IMR-90 (cell line): ENCODE data around the gene NME2. TPM values are rescaled to one million over a fixed set of nuclear protein-coding genes. Genes with fewer than 3 reads are reported as not detected.

Experiments used
- ATAC-seq: fragments of 200-7000 bp; cut with Tn5 transposase; 2 replicates; pipeline ENCODE4 v1.9.1; 2020; ENCODE audit warnings: low read depth, mild to moderate bottlenecking, moderate library complexity
- BruUV-seq: library from RNA; stranded (reverse); fragments of 400-500 nt; replicated peaks from 2 replicates; lab custom pipeline; 2021; lab: Mats Ljungman, UMichigan
- CTCF ChIA-PET: fragments of 300-600 bp; formaldehyde crosslinking; extraction: SDS; loops from one replicate; lab custom pipeline; 2021; ENCODE audit warnings: antibody characterized with exemption; lab: Yijun Ruan, JAX
- POLR2A ChIA-PET: fragments of 300-600 bp; sonication (Branson Sonifier 250); formaldehyde crosslinking; loops from one replicate; lab custom pipeline; 2022; ENCODE audit warnings: antibody characterized with exemption; ENCODE audit not compliant: unreplicated experiment; lab: Charles Lee
- DNase-seq: peaks from one replicate; pipeline ENCODE4 v3.0.0; 2013
- H2AFZ ChIP-seq: replicated peaks from 2 replicates; pipeline ENCODE3; 2013; ENCODE audit warnings: low read length, mild to moderate bottlenecking; ENCODE audit not compliant: poor library complexity
- H2AK5ac ChIP-seq: 2 replicates; pipeline ENCODE4 v1.6.1; 2013; ENCODE audit warnings: low read depth, low read length, inconsistent platforms
- H2AK9ac ChIP-seq: replicated peaks from 2 replicates; pipeline ENCODE3; 2013; ENCODE audit warnings: mild to moderate bottlenecking, low read depth, low read length, moderate library complexity; ENCODE audit not compliant: poor library complexity
- H2BK120ac ChIP-seq: 2 replicates; pipeline ENCODE4 v1.6.1; 2013; ENCODE audit warnings: low read depth, low read length, inconsistent platforms
- H2BK15ac ChIP-seq: 3 replicates; pipeline ENCODE4 v1.6.1; 2013; ENCODE audit warnings: low read depth, low read length, inconsistent platforms
- H2BK20ac ChIP-seq: 2 replicates; pipeline ENCODE4 v1.6.1; 2013; ENCODE audit warnings: low read depth, mild to moderate bottlenecking, inconsistent platforms, low read length, moderate library complexity
- H2BK5ac ChIP-seq: 2 replicates; pipeline ENCODE4 v1.6.1; 2013; ENCODE audit warnings: mild to moderate bottlenecking, low read depth, low read length, inconsistent platforms; ENCODE audit not compliant: poor library complexity, severe bottlenecking
- H3K14ac ChIP-seq: replicated peaks from 2 replicates; pipeline ENCODE4 v1.6.1; 2013; ENCODE audit warnings: low read depth, low read length, inconsistent platforms
- H3K18ac ChIP-seq: 2 replicates; pipeline ENCODE4 v1.6.1; 2013; ENCODE audit warnings: low read depth, low read length, control low read depth
- H3K23ac ChIP-seq: 2 replicates; pipeline ENCODE4 v1.6.1; 2013; ENCODE audit warnings: low read depth, low read length, inconsistent platforms
- H3K27ac ChIP-seq: 2 replicates; pipeline ENCODE4 v1.5.1; 2013; ENCODE audit warnings: mild to moderate bottlenecking, control low read depth, low read length; ENCODE audit not compliant: insufficient read depth
- H3K27me3 ChIP-seq: 2 replicates; pipeline ENCODE4 v1.6.1; 2013; ENCODE audit warnings: low read length; ENCODE audit not compliant: control insufficient read depth, insufficient read depth
- H3K36me3 ChIP-seq: 2 replicates; pipeline ENCODE4 v1.6.1; 2013; ENCODE audit warnings: low read length, mixed read lengths; ENCODE audit not compliant: control insufficient read depth, insufficient read depth
- H3K4ac ChIP-seq: 2 replicates; pipeline ENCODE4 v1.6.1; 2013; ENCODE audit warnings: low read depth, low read length, inconsistent platforms
- H3K4me1 ChIP-seq: 2 replicates; pipeline ENCODE4 v1.6.1; 2013; ENCODE audit warnings: low read length, mixed read lengths; ENCODE audit not compliant: control insufficient read depth, insufficient read depth
- H3K4me2 ChIP-seq: 2 replicates; pipeline ENCODE4 v1.6.1; 2013; ENCODE audit warnings: low read depth, mild to moderate bottlenecking, control low read depth, low read length, moderate library complexity
- H3K4me3 ChIP-seq: 2 replicates; pipeline ENCODE4 v1.5.1; 2013; ENCODE audit warnings: low read depth, mild to moderate bottlenecking, control low read depth, low read length, moderate library complexity; ENCODE audit not compliant: insufficient read depth
- H3K56ac ChIP-seq: 2 replicates; pipeline ENCODE4 v1.6.1; 2013; ENCODE audit warnings: low read length, inconsistent platforms; ENCODE audit not compliant: insufficient read depth; ENCODE audit errors: extremely low read depth
- H3K79me1 ChIP-seq, 2 experiments: 2 replicates each; pipeline ENCODE4 v1.6.1; 2013; ENCODE audit warnings: low read length in 2 of 2, inconsistent platforms in 1 of 2, low read depth in 1 of 2
- H3K9ac ChIP-seq: 2 replicates; pipeline ENCODE4 v1.6.1; 2013; ENCODE audit warnings: low read depth, low read length, control low read depth
- H3K9me1 ChIP-seq: 2 replicates; pipeline ENCODE4 v1.6.1; 2013; ENCODE audit warnings: low read length, inconsistent platforms; ENCODE audit not compliant: insufficient read depth
- H3K9me3 ChIP-seq: 2 replicates; pipeline ENCODE4 v1.6.1; 2013; ENCODE audit warnings: low read length; ENCODE audit not compliant: control insufficient read depth, insufficient read depth
- H4K20me1 ChIP-seq: 2 replicates; pipeline ENCODE4 v1.6.1; 2013; ENCODE audit warnings: low read length, inconsistent platforms; ENCODE audit not compliant: insufficient read depth
- H4K5ac ChIP-seq: 2 replicates; pipeline ENCODE4 v1.6.1; 2013; ENCODE audit warnings: mild to moderate bottlenecking, low read depth, low read length, control low read depth
- H4K8ac ChIP-seq, 2 experiments: 2 replicates each; pipeline ENCODE4 v1.6.1; 2013; ENCODE audit warnings: low read depth in 2 of 2, low read length in 2 of 2, control low read depth in 1 of 2, inconsistent platforms in 1 of 2
- H4K91ac ChIP-seq: 2 replicates; pipeline ENCODE4 v1.6.1; 2013; ENCODE audit warnings: low read depth, low read length, inconsistent platforms; ENCODE audit not compliant: insufficient read depth
- BHLHE40 ChIP-seq: fragments of 150-350 bp; IDR thresholded peaks from 2 replicates; pipeline ENCODE4 v1.6.1; 2016; ENCODE audit warnings: mild to moderate bottlenecking, low read depth, low read length
- CEBPB ChIP-seq: IDR thresholded peaks from 2 replicates; pipeline ENCODE4 v1.6.1; 2012; ENCODE audit warnings: low read depth, low read length, improper control_type of control experiment
- CHD1 ChIP-seq: IDR thresholded peaks from 2 replicates; pipeline ENCODE4 v1.6.1; 2012; ENCODE audit warnings: low read depth, low read length, improper control_type of control experiment
- MAFK ChIP-seq: IDR thresholded peaks from 2 replicates; pipeline ENCODE4 v1.6.1; 2012; ENCODE audit warnings: low read depth, low read length, improper control_type of control experiment
- MAZ ChIP-seq: IDR thresholded peaks from 2 replicates; pipeline ENCODE4 v1.6.1; 2012; ENCODE audit warnings: low read depth, mild to moderate bottlenecking, low read length, improper control_type of control experiment, moderate library complexity, borderline replicate concordance
- MXI1 ChIP-seq: IDR thresholded peaks from 2 replicates; pipeline ENCODE4 v1.6.1; 2012; ENCODE audit warnings: low read depth, mild to moderate bottlenecking, low read length, moderate library complexity, borderline replicate concordance
- NFE2L2 ChIP-seq: fragments of 150-350 bp; IDR thresholded peaks from 2 replicates; pipeline ENCODE4 v1.6.1; 2016; ENCODE audit warnings: low read depth, mild to moderate bottlenecking, low read length
- POLR2A ChIP-seq: IDR thresholded peaks from 2 replicates; pipeline ENCODE4 v1.6.1; 2012; ENCODE audit warnings: mild to moderate bottlenecking, low read depth, low read length
- RAD21 ChIP-seq: IDR thresholded peaks from 2 replicates; pipeline ENCODE4 v1.6.1; 2012; ENCODE audit warnings: low read length, improper control_type of control experiment
- RFX5 ChIP-seq: IDR thresholded peaks from 2 replicates; pipeline ENCODE4 v1.8.0; 2012; ENCODE audit warnings: low read depth, mild to moderate bottlenecking, low read length, moderate library complexity
- SMC3 ChIP-seq: fragments of 150-350 bp; IDR thresholded peaks from 2 replicates; pipeline ENCODE4 v1.6.1; 2016; ENCODE audit warnings: low read depth, mild to moderate bottlenecking, antibody characterized with exemption, low read length, moderate library complexity
- WGBS, 2 experiments: methylation state at CpG; one replicate each; pipeline versions ENCODE4 v1.1.5 to v1.1.7; 2013; ENCODE audit warnings: missing lambda C conversion rate in 2 of 2; ENCODE audit not compliant: insufficient read length in 1 of 2; ENCODE audit errors: extremely low coverage in 2 of 2; 5-methylcytosine and 5-hydroxymethylcytosine counted together
- dilution Hi-C: fragments of 300-500 bp; cut with HindIII; formaldehyde crosslinking; loops from one replicate; pipeline ENCODE4 v1.14.3; 2018; ENCODE audit warnings: low sequenced_read_pairs; ENCODE audit not compliant: unreplicated experiment
- in situ Hi-C: fragments of 300-500 bp; cut with MboI; formaldehyde crosslinking; loops from 3 replicates; pipeline ENCODE4 v1.14.3; 2019; ENCODE audit warnings: low sequenced_read_pairs, inconsistent platforms, mixed read lengths
- intact Hi-C: fragments of 100-400 bp; cut with micrococcal nuclease; formaldehyde crosslinking; loops from 2 replicates; pipeline ENCODE4 v1.10.0; 2022
- polyA plus RNA-seq, 3 experiments: library from polyadenylated mRNA; depleted of rRNA; stranded (reverse); fragments of >200 nt; gene quantifications; 2 replicates each; pipeline ENCODE4 v1.2.3, GENCODE V29; 2012; ENCODE audit warnings: low replicate concordance in 1 of 3
- total RNA-seq: library from RNA; depleted of rRNA; stranded (reverse); fragments of >200 nt; gene quantifications from 2 replicates; pipeline ENCODE4 v1.2.3, GENCODE V29; 2012
- TF ChIP-seq, protein P1 (sequence below): conservative IDR thresholded peaks from 2 replicates; pipeline ENCODE4 v1.5.1; 2012; ENCODE audit warnings: mild to moderate bottlenecking, low read depth, low read length, improper control_type of control experiment
- TF ChIP-seq, protein P2 (sequence below): fragments of 150-350 bp; IDR thresholded peaks from 2 replicates; pipeline ENCODE4 v1.6.1; 2017; ENCODE audit warnings: mild to moderate bottlenecking, antibody characterized with exemption, low read length, low read depth

NME2 gene
- total and polyA plus RNA-seq, 2 of the 4 experiments (the other 2 are of a cell fraction): 824 to 912 TPM

DNA sequence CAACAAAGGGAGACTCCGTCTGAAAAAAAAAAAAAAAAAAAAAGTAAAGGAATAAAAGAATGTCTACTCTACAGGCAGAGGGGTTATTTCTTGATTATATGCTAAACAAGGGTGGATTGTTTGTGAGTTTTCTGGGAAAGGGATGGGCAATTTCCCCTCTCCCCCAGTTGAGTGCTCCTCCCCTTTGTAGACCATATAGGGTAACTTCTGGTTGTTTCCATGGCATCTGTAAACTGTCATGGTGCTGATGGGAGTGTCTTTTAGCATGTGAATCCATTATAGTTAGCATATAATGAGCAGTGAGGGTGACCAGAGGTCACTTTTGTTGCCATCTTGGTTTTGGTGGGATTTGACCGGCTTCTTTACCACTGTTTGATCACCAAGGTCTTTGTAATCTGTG is 17.0 kb upstream of the NME2 start:
- Histone ChIP-seq H2BK20ac (no peak overlapping the region), H3K4me3 (no peak overlapping the region), H3K36me3 (no peaks in the 10 kb centered on the region), H2AK5ac (no peak overlapping the region), H3K27me3 (no peaks in the 10 kb centered on the region), H3K79me1 (peaks cover 0 to 7% of the 10 kb centered on the region in 2 experiments; a peak in 2 of 4 replicates), H4K8ac (no peak overlapping the region), H2BK120ac (no peak overlapping the region), H2BK5ac (no peak overlapping the region), H2AK9ac (no peak overlapping the region), H3K4ac (no peak overlapping the region), H2BK15ac (no peak overlapping the region), H3K18ac (no peak overlapping the region), H3K23ac (no peak overlapping the region), H3K9me1 (peaks cover 6% of the 10 kb centered on the region; the same call in 1 of the 2 replicates), H4K91ac (no peak overlapping the region), H2AFZ (no peak overlapping the region), H3K9me3 (no peaks in the 10 kb centered on the region), H3K9ac (no peak overlapping the region), H3K14ac (no peak overlapping the region), H4K20me1 (no peaks in the 10 kb centered on the region), H3K4me1 (no peaks in the 10 kb centered on the region), H3K4me2 (no peak overlapping the region), H3K56ac (no peak overlapping the region), H3K27ac (no peak overlapping the region), H4K5ac (no peak overlapping the region)
- CTCF ChIA-PET: no interaction called here
- dilution Hi-C loops: no loop called here
- DNase-seq (no peak), ATAC-seq (no peak)
- WGBS, 2 experiments: no CpG with 5 or more reads among the region's 2 CpGs
- intact Hi-C loops: no loop called here
- in situ Hi-C loops: loop anchor here (10.0 kb wide), 1 partner anchor 284 kb away; the partner anchor contains the start of gene TOB1
- no TSS peak for BruUV-seq
- POLR2A ChIA-PET: no interaction called here
- TF ChIP-seq, protein P1, sequence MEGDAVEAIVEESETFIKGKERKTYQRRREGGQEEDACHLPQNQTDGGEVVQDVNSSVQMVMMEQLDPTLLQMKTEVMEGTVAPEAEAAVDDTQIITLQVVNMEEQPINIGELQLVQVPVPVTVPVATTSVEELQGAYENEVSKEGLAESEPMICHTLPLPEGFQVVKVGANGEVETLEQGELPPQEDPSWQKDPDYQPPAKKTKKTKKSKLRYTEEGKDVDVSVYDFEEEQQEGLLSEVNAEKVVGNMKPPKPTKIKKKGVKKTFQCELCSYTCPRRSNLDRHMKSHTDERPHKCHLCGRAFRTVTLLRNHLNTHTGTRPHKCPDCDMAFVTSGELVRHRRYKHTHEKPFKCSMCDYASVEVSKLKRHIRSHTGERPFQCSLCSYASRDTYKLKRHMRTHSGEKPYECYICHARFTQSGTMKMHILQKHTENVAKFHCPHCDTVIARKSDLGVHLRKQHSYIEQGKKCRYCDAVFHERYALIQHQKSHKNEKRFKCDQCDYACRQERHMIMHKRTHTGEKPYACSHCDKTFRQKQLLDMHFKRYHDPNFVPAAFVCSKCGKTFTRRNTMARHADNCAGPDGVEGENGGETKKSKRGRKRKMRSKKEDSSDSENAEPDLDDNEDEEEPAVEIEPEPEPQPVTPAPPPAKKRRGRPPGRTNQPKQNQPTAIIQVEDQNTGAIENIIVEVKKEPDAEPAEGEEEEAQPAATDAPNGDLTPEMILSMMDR: no peak
- TF ChIP-seq NFE2L2: no peak
- TF ChIP-seq SMC3: no peak
- TF ChIP-seq BHLHE40: no peak
- TF ChIP-seq POLR2A: no peak
- TF ChIP-seq MXI1: no peak
- no peak for TF ChIP-seq MAFK
- TF ChIP-seq, protein P2, sequence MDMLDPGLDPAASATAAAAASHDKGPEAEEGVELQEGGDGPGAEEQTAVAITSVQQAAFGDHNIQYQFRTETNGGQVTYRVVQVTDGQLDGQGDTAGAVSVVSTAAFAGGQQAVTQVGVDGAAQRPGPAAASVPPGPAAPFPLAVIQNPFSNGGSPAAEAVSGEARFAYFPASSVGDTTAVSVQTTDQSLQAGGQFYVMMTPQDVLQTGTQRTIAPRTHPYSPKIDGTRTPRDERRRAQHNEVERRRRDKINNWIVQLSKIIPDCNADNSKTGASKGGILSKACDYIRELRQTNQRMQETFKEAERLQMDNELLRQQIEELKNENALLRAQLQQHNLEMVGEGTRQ: no peak
- no peak for TF ChIP-seq MAZ
- no peak for TF ChIP-seq CEBPB
- TF ChIP-seq RAD21: no peak
- no peak for TF ChIP-seq CHD1
- TF ChIP-seq RFX5: no peak
